H1 (cell line): ENCODE results near the gene VSX2. TPM values are rescaled to one million over a fixed set of nuclear protein-coding genes. Genes with fewer than 3 reads are reported as not detected.

ENCODE experiments used
- CTCF ChIA-PET: fragments of 300-600 bp; sonication (Branson Sonifier 250); formaldehyde crosslinking; loops from one replicate; lab custom pipeline; 2021; ENCODE audit not compliant: partially characterized antibody; lab: Charles Lee
- POLR2A ChIA-PET: fragments of 300-600 bp; sonication (Branson Sonifier 250); formaldehyde crosslinking; loops from one replicate; lab custom pipeline; 2021; ENCODE audit warnings: inconsistent platforms; ENCODE audit not compliant: partially characterized antibody; lab: Charles Lee
- DNase-seq, 2 experiments: peaks; one replicate each; pipeline versions ENCODE4 v3.0.0 to v3.0.0-alpha.2; 2010 to 2022; ENCODE audit warnings: low spot score in 2 of 2, low read depth in 1 of 2, mixed read lengths in 1 of 2
- FAIRE-seq: peaks from 2 replicates; lab custom pipeline; 2011; peaks lifted over from hg19 to GRCh38; lab: Jason Lieb, UNC
- H2AFZ ChIP-seq: 2 replicates; pipeline ENCODE4 v1.8.1; 2012; ENCODE audit warnings: low read length, inconsistent platforms
- H2AK5ac ChIP-seq: 2 replicates; pipeline ENCODE4 v1.6.1; 2013; ENCODE audit warnings: low read depth, low read length
- H2BK120ac ChIP-seq: replicated peaks from 2 replicates; pipeline ENCODE3; 2013; ENCODE audit warnings: low read depth, low read length, inconsistent platforms
- H2BK12ac ChIP-seq: 2 replicates; pipeline ENCODE4 v1.6.1; 2013; ENCODE audit warnings: low read depth, low read length
- H2BK15ac ChIP-seq: 2 replicates; pipeline ENCODE4 v1.6.1; 2013; ENCODE audit warnings: low read length
- H2BK20ac ChIP-seq: 2 replicates; pipeline ENCODE4 v1.6.1; 2013; ENCODE audit warnings: low read length
- H2BK5ac ChIP-seq: 2 replicates; pipeline ENCODE4 v1.6.1; 2013; ENCODE audit warnings: low read depth, low read length
- H3K14ac ChIP-seq: 2 replicates; pipeline ENCODE4 v1.6.1; 2013; ENCODE audit warnings: inconsistent platforms; ENCODE audit not compliant: insufficient read length
- H3K18ac ChIP-seq: 2 replicates; pipeline ENCODE4 v1.6.1; 2013; ENCODE audit warnings: low read length; ENCODE audit errors: extremely low read depth
- H3K23ac ChIP-seq: 2 replicates; pipeline ENCODE4 v1.6.1; 2013; ENCODE audit warnings: inconsistent platforms; ENCODE audit not compliant: insufficient read length
- H3K23me2 ChIP-seq: 2 replicates; pipeline ENCODE4 v1.6.1; 2013; ENCODE audit warnings: low read depth, low read length
- H3K27ac ChIP-seq: 2 replicates; pipeline ENCODE4 v1.6.1; 2011; ENCODE audit warnings: low read depth, low read length, inconsistent platforms
- H3K27me3 ChIP-seq, 4 experiments: replicated peaks in 1 of 4; 1 replicate in 1 of 4; 2 replicates in 3 of 4; pipeline versions ENCODE4 v1.6.1 to v1.8.1; 2011 to 2013; ENCODE audit warnings: low read length in 3 of 4, mild to moderate bottlenecking in 3 of 4, inconsistent platforms in 2 of 4, mixed read lengths in 2 of 4, moderate library complexity in 1 of 4; ENCODE audit not compliant: control insufficient read depth in 3 of 4, insufficient read depth in 3 of 4; ENCODE audit errors: extremely low read depth in 1 of 4
- H3K36me3 ChIP-seq, 4 experiments: 2 replicates each; pipeline versions ENCODE4 v1.6.1 to v1.8.1; 2011 to 2013; ENCODE audit warnings: mild to moderate bottlenecking in 4 of 4, low read length in 3 of 4, moderate library complexity in 2 of 4, control low read depth in 1 of 4, inconsistent platforms in 1 of 4; ENCODE audit not compliant: insufficient read depth in 4 of 4, control insufficient read depth in 2 of 4
- H3K4ac ChIP-seq: replicated peaks from 2 replicates; pipeline ENCODE3; 2013; ENCODE audit warnings: low read length, low read depth, mixed read lengths, inconsistent platforms; ENCODE audit not compliant: insufficient read length
- H3K4me1 ChIP-seq, 4 experiments: replicated peaks in 1 of 4; 1 replicate in 1 of 4; 2 replicates in 3 of 4; pipeline versions ENCODE4 v1.6.1 to v1.8.1; 2011 to 2013; ENCODE audit warnings: low read length in 3 of 4, inconsistent platforms in 2 of 4, mixed read lengths in 1 of 4; ENCODE audit not compliant: insufficient read depth in 4 of 4, control insufficient read depth in 3 of 4
- H3K4me2 ChIP-seq, 2 experiments: 2 replicates each; pipeline versions ENCODE4 v1.6.1 to v1.8.1; 2011 to 2013; ENCODE audit warnings: low read depth in 2 of 2, low read length in 2 of 2, control low read depth in 1 of 2, inconsistent platforms in 1 of 2, mild to moderate bottlenecking in 1 of 2; ENCODE audit not compliant: insufficient read depth in 1 of 2
- H3K4me3 ChIP-seq, 4 experiments: fragments of 200-600, 300-600 bp in 1 of 4; sonication (generic), shearing (Covaris generic), sonication (Bioruptor Twin) in 1 of 4; 2 replicates each; pipeline versions ENCODE4 v1.5.1 to v1.8.1; 2011 to 2016; ENCODE audit warnings: low read length in 4 of 4, low read depth in 3 of 4, control low read depth in 2 of 4, inconsistent platforms in 2 of 4, mild to moderate bottlenecking in 2 of 4, mixed read lengths in 1 of 4, moderate library complexity in 1 of 4; ENCODE audit not compliant: insufficient read depth in 2 of 4; ENCODE audit errors: extremely low read depth in 1 of 4
- H3K56ac ChIP-seq: replicated peaks from 2 replicates; pipeline ENCODE3; 2013; ENCODE audit warnings: low read depth, mild to moderate bottlenecking, mixed read lengths, low read length, inconsistent platforms; ENCODE audit not compliant: insufficient read length
- H3K79me1 ChIP-seq: 2 replicates; pipeline ENCODE4 v1.6.1; 2013; ENCODE audit warnings: low read depth, low read length, control low read depth
- H3K79me2 ChIP-seq, 2 experiments: 2 replicates each; pipeline versions ENCODE4 v1.6.1 to v1.8.1; 2012 to 2013; ENCODE audit warnings: low read length in 2 of 2, mild to moderate bottlenecking in 2 of 2, inconsistent platforms in 1 of 2; ENCODE audit not compliant: insufficient read depth in 2 of 2, control insufficient read depth in 1 of 2
- H3K9ac ChIP-seq, 4 experiments: replicated peaks in 1 of 4; 1 replicate in 1 of 4; 2 replicates in 3 of 4; pipeline versions ENCODE4 v1.6.1 to v1.8.1; 2011 to 2013; ENCODE audit warnings: low read depth in 3 of 4, low read length in 3 of 4, control low read depth in 2 of 4, mild to moderate bottlenecking in 2 of 4, moderate library complexity in 2 of 4, inconsistent platforms in 1 of 4; ENCODE audit errors: extremely low read depth in 1 of 4
- H3K9me3 ChIP-seq, 2 experiments: 2 replicates each; pipeline versions ENCODE4 v1.6.1 to v1.8.1; 2012 to 2013; ENCODE audit warnings: mild to moderate bottlenecking in 2 of 2, moderate library complexity in 2 of 2, control low read depth in 1 of 2, inconsistent platforms in 1 of 2, low read depth in 1 of 2, low read length in 1 of 2, mixed read lengths in 1 of 2; ENCODE audit not compliant: insufficient read depth in 2 of 2
- H4K20me1 ChIP-seq, 2 experiments: replicated peaks in 1 of 2; 2 replicates each; pipeline versions ENCODE3 to v1.8.1; 2011 to 2013; ENCODE audit warnings: inconsistent platforms in 2 of 2, low read length in 2 of 2, mild to moderate bottlenecking in 1 of 2; ENCODE audit not compliant: insufficient read depth in 2 of 2, control insufficient read depth in 1 of 2
- H4K5ac ChIP-seq: 2 replicates; pipeline ENCODE4 v1.6.1; 2013; ENCODE audit warnings: low read length, low read depth, mixed read lengths, inconsistent platforms; ENCODE audit not compliant: insufficient read length
- H4K8ac ChIP-seq: 2 replicates; pipeline ENCODE4 v1.8.0; 2013; ENCODE audit warnings: mild to moderate bottlenecking, moderate library complexity, low read length, inconsistent platforms; ENCODE audit not compliant: insufficient read depth; ENCODE audit errors: extremely low read depth
- H4K91ac ChIP-seq: replicated peaks from 2 replicates; pipeline ENCODE3; 2013; ENCODE audit warnings: low read length, mixed read lengths, inconsistent platforms; ENCODE audit not compliant: insufficient read length
- BCL11A ChIP-seq, 2 experiments: IDR thresholded peaks; one replicate each; pipeline ENCODE4 v1.6.1; 2011; ENCODE audit warnings: low read depth in 2 of 2, low read length in 2 of 2, mild to moderate bottlenecking in 2 of 2
- BRCA1 ChIP-seq: IDR thresholded peaks from 2 replicates; pipeline ENCODE4 v1.6.1; 2012; ENCODE audit warnings: low read depth, low read length, improper control_type of control experiment
- CEBPB ChIP-seq: IDR thresholded peaks from 2 replicates; pipeline ENCODE4 v1.6.1; 2012; ENCODE audit warnings: low read depth, low read length
- CTBP2 ChIP-seq: IDR thresholded peaks from 2 replicates; pipeline ENCODE4 v1.7.0; 2011; ENCODE audit warnings: borderline replicate concordance, mild to moderate bottlenecking, moderate library complexity, mixed read lengths, low read length; ENCODE audit not compliant: insufficient read depth, insufficient read length
- EP300 ChIP-seq, 2 experiments: IDR thresholded peaks; 1 replicate in 1 of 2; 2 replicates in 1 of 2; pipeline ENCODE4 v1.6.1; 2011 to 2012; ENCODE audit warnings: low read depth in 2 of 2, low read length in 2 of 2, mild to moderate bottlenecking in 2 of 2, borderline replicate concordance in 1 of 2, inconsistent platforms in 1 of 2, moderate library complexity in 1 of 2
- GABPA ChIP-seq: IDR thresholded peaks from 2 replicates; pipeline ENCODE4 v1.6.1; 2011; ENCODE audit warnings: mild to moderate bottlenecking, low read length, moderate library complexity, borderline replicate concordance; ENCODE audit not compliant: insufficient read depth
- KDM4A ChIP-seq: IDR thresholded peaks from one replicate; pipeline ENCODE4 v1.7.1; 2012; ENCODE audit warnings: low read depth, mild to moderate bottlenecking, moderate library complexity, low read length, inconsistent platforms; ENCODE audit not compliant: severe bottlenecking
- POLR2AphosphoS5 ChIP-seq: IDR thresholded peaks from 2 replicates; pipeline ENCODE4 v1.6.1; 2011; ENCODE audit warnings: low read depth, low read length
- RBBP5 ChIP-seq: IDR thresholded peaks from 2 replicates; pipeline ENCODE4 v1.7.1; 2012; ENCODE audit warnings: low read depth, mild to moderate bottlenecking, inconsistent platforms, low read length, moderate library complexity, borderline replicate concordance
- WGBS, 2 experiments: shearing (Covaris generic) in 1 of 2; methylation state at CpG; one replicate each; pipeline versions ENCODE4 v1.1.6 to v1.1.7; 2013 to 2015; ENCODE audit warnings: low lambda C conversion rate in 2 of 2, mixed read lengths in 2 of 2, inconsistent platforms in 1 of 2, low coverage in 1 of 2, missing lambda C conversion rate in 1 of 2; ENCODE audit not compliant: insufficient replicate concordance in 2 of 2, insufficient coverage in 1 of 2, insufficient read length in 1 of 2; ENCODE audit errors: extremely low coverage in 1 of 2, missing lambda C conversion rate in 1 of 2; 5-methylcytosine and 5-hydroxymethylcytosine counted together
- polyA plus RNA-seq, 7 experiments: library from polyadenylated mRNA; depleted of rRNA in 3 of 7; stranded (reverse) in 5 of 7; unstranded in 2 of 7; fragments of >200 nt in 5 of 7; fragments of 200-250 nt in 2 of 7; gene quantifications; 1 replicate in 5 of 7; 2 replicates in 1 of 7; 4 replicates in 1 of 7; pipeline versions ENCODE4 v1.2.1 to v1.2.3, GENCODE V29; 2011 to 2013; ENCODE audit warnings: missing spikeins in 2 of 7, mixed read lengths in 2 of 7
- total RNA-seq: library from RNA; stranded (reverse); fragmentation: NEBNext Ultra II Directional; extraction: Animal tissue kit (Norgen Biotek cat#: 25700); gene quantifications from 2 replicates; pipeline ENCODE4 v1.2.1, GENCODE V29; 2021
- TF ChIP-seq, protein P1 (sequence below), 3 experiments: IDR thresholded peaks; 1 replicate in 2 of 3; 2 replicates in 1 of 3; pipeline versions ENCODE4 v1.5.1 to v1.6.1; 2011; ENCODE audit warnings: low read length in 3 of 3, mild to moderate bottlenecking in 3 of 3, inconsistent platforms in 2 of 3, low read depth in 1 of 3, moderate library complexity in 1 of 3; ENCODE audit not compliant: insufficient read depth in 1 of 3; ENCODE audit errors: control extremely low read depth in 1 of 3

The VSX2 gene
- total and polyA plus RNA-seq, 2 of the 8 experiments (the other 6 are each of a cell fraction or from before 2014, with no cell fraction given), result 0.08 to 0.22 TPM

DNA sequence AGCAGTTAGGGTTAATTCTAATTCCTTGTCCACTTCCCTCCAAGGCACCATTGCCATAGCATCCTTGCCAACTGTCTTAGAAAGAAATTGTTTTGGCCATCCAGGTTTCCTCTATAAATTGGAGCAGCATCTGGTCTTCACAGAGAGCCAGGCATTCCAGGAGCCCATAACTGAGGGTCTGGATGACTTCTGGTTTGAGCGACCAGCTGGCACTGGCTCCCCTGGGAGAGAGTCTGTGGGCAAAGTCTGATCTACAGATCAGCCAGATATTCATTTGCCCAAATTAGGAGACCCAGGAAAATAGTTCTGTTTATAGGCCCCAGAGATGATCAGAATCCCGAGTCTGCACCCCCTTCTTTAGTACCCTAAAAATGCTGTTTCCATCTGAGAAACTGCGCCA is 16.0 kb downstream of the VSX2 start:
- H2BK15ac ChIP-seq, result no peak overlapping the region
- H4K91ac ChIP-seq, result no peak overlapping the region
- POLR2A ChIA-PET, result interaction anchor here (0.6 kb wide), 1 partner anchor 110 kb away, joined by 3 read pairs; no protein-coding TSS in a partner anchor
- no peaks in the 10 kb centered on the region; a peak in 1 of 7 replicates for H3K4me1 ChIP-seq
- H3K56ac ChIP-seq, result no peak overlapping the region
- no peak overlapping the region for H3K18ac ChIP-seq
- H3K4me3 ChIP-seq, result no peak overlapping the region
- no peaks in the 10 kb centered on the region for H3K9me3 ChIP-seq
- H3K79me2 ChIP-seq, result no peaks in the 10 kb centered on the region
- no peak overlapping the region for H2AFZ ChIP-seq
- H3K79me1 ChIP-seq, result no peaks in the 10 kb centered on the region
- DNase-seq (no peak), FAIRE-seq (no peak)
- H4K5ac ChIP-seq, result no peak overlapping the region
- H3K9ac ChIP-seq, result no peak overlapping the region
- H3K27me3 ChIP-seq, result peaks cover 3 to 25% (median 17%) of the 10 kb centered on the region in 4 experiments
- WGBS, 2 experiments, result 83% methylated on average over 3 of the region's 3 CpGs; no CpG with 5 or more reads in 1 of the 2 experiments
- no peak overlapping the region for H3K14ac ChIP-seq
- H3K4ac ChIP-seq, result no peak overlapping the region
- H2BK20ac ChIP-seq, result no peak overlapping the region
- no peaks in the 10 kb centered on the region for H4K20me1 ChIP-seq
- no peak overlapping the region for H3K23ac ChIP-seq
- H2AK5ac ChIP-seq, result no peak overlapping the region
- H3K23me2 ChIP-seq, result peaks cover 8% of the 10 kb centered on the region; the same call in 1 of the 2 replicates
- no peak overlapping the region for H4K8ac ChIP-seq
- no peak overlapping the region for H3K27ac ChIP-seq
- H3K4me2 ChIP-seq, result no peak overlapping the region
- CTCF ChIA-PET, result interaction anchor here (0.6 to 9.9 kb wide), 7 partner anchors 13 to 122 kb away, joined by 3 to 122 read pairs (median 43); partner anchors contain the start of gene VSX2
- H2BK5ac ChIP-seq, result no peak overlapping the region
- H2BK120ac ChIP-seq, result no peak overlapping the region
- no peaks in the 10 kb centered on the region for H3K36me3 ChIP-seq
- no peak overlapping the region for H2BK12ac ChIP-seq
- TF ChIP-seq POLR2AphosphoS5 (no peak), GABPA (no peak), CEBPB (no peak), RBBP5 (no peak), KDM4A (no peak), EP300 (IDR thresholded peaks at IDR 0.05; ENCODE audit: borderline replicate concordance in 1 of 2, low read depth in 2 of 2, low read length in 2 of 2) (no peak), BRCA1 (no peak), BCL11A (IDR thresholded peaks at IDR 0.05; ENCODE audit: low read depth in 2 of 2, low read length in 2 of 2) (no peak), CTBP2 (no peak)
- TF ChIP-seq, protein P1, sequence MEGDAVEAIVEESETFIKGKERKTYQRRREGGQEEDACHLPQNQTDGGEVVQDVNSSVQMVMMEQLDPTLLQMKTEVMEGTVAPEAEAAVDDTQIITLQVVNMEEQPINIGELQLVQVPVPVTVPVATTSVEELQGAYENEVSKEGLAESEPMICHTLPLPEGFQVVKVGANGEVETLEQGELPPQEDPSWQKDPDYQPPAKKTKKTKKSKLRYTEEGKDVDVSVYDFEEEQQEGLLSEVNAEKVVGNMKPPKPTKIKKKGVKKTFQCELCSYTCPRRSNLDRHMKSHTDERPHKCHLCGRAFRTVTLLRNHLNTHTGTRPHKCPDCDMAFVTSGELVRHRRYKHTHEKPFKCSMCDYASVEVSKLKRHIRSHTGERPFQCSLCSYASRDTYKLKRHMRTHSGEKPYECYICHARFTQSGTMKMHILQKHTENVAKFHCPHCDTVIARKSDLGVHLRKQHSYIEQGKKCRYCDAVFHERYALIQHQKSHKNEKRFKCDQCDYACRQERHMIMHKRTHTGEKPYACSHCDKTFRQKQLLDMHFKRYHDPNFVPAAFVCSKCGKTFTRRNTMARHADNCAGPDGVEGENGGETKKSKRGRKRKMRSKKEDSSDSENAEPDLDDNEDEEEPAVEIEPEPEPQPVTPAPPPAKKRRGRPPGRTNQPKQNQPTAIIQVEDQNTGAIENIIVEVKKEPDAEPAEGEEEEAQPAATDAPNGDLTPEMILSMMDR (IDR thresholded peaks at IDR 0.05; ENCODE audit: control extremely low read depth in 1 of 3, insufficient read depth in 1 of 3, low read depth in 1 of 3, low read length in 3 of 3), result no peak
